HG03521 (cell line): ENCODE results near the gene DENND2D.

Experiments used
- ATAC-seq: cut with Tn5 transposase; IDR thresholded peaks from one replicate; pipeline ENCODE4 v1.9.1; 2021; ENCODE audit warnings: mild to moderate bottlenecking, moderate library complexity; ENCODE audit not compliant: unreplicated experiment

DENND2D gene

GRCh38 chr1:111203681-111204200 lies 3.3 kb upstream of the DENND2D start:
- peak; percentile 56 for ATAC-seq

- ATAC-seq = peak; percentile 1
These were observed 2.5 kb upstream of the DENND2D start for GRCh38 chr1:111202707-111203623.

DNA sequence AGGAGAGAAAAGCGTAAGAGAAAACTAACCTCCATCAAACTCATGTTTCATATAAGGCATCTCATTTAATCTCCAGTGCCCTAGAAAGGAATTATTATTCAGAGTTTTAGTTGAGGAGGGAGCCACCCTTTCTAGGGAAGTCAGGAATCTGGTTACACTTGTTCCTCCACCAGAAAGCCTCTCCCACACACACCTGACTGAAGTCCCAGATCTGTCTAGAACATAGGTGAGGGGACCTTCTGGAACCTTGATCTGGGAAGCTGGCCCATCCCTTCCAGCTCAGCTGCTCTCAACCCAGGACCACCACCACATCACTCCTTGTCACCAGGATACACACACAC lies 1.9 kb upstream of the DENND2D start:
- no peak for ATAC-seq

DNA sequence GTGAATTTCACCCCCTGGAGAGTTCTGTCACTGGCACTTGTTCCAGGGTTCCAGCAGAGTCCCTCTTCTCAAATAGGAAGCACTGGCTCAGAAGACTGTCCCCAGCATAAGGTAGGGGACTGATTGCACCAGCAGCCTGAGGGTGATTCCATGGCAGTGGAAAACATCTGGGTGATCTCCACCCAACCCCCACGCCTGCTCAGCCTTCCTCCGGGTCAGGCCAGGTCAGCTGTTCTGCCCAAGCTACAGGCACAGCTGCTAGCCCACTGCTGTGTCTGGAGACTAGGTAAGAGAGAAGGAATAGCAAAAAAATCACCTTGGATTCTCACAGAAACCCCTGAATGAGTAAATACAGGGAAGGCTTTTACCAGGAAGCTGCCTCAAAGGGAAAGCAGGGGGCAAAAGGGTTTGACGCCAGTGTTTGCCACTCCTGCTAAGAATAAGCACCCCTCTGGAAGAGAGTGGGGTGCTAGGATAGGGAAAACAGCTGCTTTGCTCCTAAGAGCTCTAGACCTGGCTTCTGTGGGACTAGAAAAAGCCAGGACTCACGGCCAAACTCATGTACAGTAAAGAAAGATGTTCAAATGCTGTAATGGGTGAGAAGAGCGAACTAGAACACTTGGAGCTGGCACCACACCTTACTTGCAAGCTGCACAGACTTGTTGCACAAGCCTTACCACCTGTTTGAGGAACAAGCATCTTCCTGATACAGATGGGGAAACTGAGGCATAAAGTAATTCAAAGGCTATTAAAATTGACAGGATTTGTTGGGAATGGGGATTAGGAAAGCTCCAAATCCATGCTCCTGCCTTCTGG lies 1.0 kb upstream of the DENND2D start:
- no peak for ATAC-seq

DNA sequence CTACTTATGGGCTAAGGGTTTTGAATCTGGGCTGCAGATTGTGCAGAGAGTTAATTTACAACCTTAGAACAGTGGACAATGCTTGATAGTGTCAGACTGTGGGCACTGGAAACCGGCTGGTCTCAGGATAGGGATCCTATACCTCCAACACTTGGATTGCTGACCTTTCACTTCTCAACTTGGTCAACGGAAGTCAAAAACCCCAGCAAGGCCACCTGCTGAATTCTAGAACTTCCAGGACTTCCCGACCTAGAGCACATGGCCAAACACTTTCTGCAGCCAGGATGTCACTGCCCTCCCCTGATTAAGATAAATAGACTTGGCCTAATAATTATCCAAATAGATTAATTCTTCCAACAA lies 336 bp upstream of the DENND2D start:
- ATAC-seq = no peak

DNA sequence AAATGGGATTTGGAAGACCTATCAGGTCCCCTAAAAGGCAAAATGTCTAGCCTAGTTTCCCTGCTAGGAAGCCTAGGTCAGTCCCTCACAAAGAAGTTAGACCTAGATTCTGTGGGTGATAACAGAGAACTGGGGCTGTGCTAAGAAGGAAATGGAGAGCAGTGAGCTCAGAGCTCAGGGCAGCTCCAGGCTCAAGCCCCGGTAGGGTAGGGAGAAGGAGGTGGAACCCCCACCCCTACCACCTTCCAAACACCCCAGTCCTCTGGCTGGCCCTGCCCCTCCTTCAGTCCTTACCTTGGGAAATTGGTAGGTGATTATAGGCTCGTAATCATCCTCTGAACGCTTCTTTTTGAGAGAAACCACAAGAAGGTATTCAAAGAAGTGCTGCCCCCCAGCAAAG lies 1.1 kb downstream of the DENND2D start:
- ATAC-seq = no peak

- no peak for ATAC-seq
These were observed 1.6 kb downstream of the DENND2D start for GRCh38 chr1:111198836-111199235.

- ATAC-seq = no peak
These were observed 2.7 kb downstream of the DENND2D start for GRCh38 chr1:111197598-111198284.

DNA sequence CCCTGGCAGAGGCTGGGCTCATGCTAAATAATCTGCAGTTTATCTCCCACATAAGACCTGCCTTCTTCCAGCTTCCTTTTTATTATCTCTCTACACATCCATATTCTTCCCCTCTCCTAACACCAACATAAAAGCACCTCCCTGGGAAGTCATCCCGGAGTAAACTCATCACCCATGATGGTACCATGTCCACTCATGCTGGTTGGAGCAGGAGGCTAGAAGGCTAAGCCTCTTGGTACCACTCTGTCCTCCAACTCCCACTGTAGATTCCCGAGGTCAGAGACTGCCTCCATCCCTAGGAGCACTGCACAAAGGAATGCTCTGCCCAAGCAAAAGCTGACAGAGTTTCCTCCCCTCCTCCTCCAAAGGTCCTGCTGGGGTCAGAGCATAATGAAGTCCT lies 4.2 kb downstream of the DENND2D start:
- no peak for ATAC-seq

- no peak for ATAC-seq
These were observed 5.3 kb downstream of the DENND2D start for GRCh38 chr1:111195002-111195684.

DNA sequence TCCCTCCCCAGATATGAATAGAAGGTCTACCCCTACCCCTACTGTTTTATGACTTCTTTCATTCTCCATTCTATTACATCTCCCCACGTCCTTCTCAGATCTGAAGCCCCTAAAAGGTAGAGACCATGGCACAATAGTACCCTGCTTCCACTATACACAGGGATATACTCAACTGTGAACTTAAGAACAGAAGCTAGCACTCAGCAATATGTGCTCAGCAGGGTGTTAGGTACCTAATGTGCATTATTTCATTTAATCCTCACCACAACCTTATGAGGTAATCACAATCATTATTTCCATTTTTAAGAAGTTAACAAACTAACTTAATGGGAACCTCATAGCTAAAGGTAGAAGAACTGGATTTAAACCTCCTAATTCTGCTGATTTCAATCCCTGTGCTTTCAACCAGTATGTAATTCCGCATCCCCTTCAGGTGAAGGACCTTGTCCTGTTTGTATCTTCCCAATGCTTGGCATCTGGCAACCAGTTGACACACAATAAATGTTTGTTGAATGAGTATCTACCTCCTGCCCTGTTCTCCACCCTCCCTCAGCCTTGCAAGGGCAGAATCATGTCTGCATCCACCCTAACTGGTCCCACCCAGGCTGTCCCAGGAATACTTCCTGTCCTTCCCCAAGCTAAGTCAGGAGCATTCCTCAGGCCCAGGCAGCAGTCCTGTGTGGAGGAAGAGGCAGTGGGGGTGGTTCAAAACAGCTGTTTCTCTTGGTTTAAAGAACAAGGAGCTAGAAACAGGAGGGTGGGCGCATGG lies 6.5 kb downstream of the DENND2D start:
- no peak for ATAC-seq

GRCh38 chr1:111192658-111193519 lies 7.6 kb downstream of the DENND2D start:
- ATAC-seq = no peak

GRCh38 chr1:111192074-111192473 lies 8.4 kb downstream of the DENND2D start:
- no peak for ATAC-seq

DNA sequence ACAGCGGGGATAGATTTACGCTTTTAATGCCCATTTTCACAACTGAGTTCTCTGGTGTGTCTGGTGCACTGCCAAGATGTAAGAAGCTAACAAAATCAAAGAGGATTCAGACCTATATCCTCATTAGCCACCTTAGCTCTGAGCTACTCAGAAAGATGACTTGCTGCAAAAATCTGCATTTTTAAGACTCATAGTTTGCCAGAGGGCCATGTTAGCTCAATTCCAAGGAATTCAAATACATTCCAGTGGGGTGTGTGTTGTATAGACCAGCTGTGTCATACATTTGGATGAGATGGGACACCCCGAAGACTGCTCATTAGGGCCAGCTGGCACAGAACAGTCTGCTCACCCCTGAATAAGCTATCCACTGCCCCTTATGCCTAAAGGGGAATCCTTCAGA lies 8.9 kb downstream of the DENND2D start:
- no peak for ATAC-seq

DNA sequence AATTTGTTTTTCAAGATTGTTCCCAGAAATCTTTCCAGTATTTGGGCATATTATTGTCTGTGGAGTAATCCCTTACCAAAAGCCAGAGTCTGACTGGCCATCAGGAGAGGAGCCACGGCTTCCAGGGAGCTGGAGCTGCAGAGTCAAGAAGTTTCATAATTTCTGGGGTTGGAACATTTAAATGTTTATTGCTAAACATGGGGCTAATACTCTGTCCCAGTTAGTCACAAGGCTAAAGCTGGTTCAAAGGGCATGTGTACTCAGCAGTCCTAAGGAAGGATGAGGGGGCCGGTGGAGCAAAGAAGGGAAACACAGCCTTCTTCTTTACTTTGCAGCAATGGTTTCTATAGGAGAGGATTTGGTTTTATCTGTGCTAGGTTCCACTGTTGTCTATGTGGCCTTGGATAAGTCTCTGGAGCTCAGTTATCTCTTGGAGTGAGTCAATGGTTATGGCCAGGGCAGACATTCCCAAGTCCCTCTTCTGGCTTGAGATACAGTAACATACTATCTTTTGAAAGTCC lies 9.5 kb downstream of the DENND2D start:
- ATAC-seq = no peak

- no peak for ATAC-seq
These were observed 15.8 kb downstream of the DENND2D start for GRCh38 chr1:111184663-111185062.

DNA sequence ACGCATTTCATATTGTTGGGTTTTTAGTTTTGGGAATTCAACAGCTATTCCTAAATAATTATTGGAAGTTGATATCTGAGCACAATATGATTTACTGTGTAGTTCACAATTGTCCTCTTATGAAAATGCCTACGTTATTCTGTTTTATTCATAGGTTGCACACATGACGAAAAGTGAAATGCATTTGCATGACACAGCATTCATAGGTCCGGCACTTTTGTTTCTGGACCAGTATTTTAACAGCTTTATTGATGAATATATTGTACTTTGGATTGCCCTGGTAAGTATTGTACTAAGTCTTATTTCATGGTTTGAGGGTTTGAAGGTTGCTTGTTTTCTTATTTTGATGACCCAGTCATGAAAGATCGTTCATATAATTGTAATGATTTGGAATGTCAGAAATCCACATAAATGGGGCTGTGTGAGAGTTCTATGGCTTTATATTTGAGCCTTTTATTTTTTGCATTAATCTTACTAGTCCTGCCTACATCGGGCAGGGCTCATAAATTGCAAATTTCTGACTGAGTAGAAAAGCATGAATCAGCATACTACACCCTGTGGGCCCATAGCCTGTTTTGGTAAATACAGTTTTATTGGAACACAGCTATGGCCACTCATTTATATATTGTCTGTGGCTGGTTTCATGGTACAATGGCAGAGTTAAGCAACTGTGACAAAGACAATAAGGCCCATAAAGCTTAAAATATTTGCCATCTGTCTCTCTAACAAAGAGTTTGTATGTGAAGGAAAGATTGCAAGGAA lies 17.0 kb downstream of the DENND2D start:
- no peak for ATAC-seq

GRCh38 chr1:111182052-111182451 lies 18.4 kb downstream of the DENND2D start:
- no peak for ATAC-seq
